GM19328 (cell line): Measurements from ENCODE around the gene ARHGEF5.
A peak's percentile ranks its signal among the peaks of the same experiment; 100 is the strongest.

Experiments used
- ATAC-seq: cut with Tn5 transposase; IDR thresholded peaks from one replicate; pipeline ENCODE4 v1.9.1; 2021; ENCODE audit warnings: mild to moderate bottlenecking, moderate library complexity; ENCODE audit not compliant: unreplicated experiment

The ARHGEF5 gene

DNA sequence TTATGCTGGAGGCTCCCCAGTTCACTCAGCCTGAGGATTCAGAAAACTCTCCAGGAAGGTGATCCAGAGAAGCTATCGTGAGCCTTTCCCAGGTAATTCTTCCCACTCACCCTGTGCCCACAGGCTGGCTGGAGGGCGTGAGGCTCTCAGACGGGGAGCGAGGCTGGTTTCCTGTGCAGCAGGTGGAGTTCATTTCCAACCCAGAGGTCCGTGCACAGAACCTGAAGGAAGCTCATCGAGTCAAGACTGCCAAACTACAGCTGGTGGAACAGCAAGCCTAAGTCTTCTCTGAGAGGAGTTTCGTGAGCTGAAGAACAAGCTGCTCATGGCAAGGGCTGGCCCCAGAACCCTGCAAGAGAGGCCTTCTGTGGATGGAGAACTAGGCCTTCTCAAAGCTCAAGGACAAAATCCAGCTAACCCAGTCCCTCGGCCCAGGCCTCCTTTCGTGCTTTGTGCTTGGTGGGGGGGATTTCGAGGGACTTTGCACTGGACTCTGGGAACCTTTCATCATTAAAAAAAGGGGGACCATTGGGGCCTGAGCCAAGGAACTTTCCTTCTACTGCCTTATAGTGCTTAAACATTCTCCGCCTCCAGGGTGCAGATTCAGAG is 24.7 kb downstream of the ARHGEF5 start:
- no peak for ATAC-seq

DNA sequence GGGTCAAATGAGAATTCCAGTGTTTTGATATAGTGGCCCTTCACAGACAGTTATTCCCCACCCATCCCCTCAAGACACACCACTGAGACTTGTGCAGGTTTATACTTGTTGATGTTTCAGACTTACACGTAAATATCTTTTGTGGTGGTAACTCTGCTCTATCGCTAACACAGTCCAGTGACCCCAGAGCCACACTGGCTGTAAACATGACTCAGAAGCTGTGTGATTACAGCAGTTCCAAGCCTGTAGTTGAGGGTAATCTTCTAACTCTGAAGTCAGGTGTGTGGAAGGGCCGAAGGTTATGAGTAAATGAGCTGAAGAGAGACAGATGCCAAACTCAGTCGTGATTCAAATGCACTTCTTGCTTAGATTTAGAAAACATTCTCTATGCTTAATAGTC is 28.9 kb downstream of the ARHGEF5 start:
- ATAC-seq = peak; percentile 73

DNA sequence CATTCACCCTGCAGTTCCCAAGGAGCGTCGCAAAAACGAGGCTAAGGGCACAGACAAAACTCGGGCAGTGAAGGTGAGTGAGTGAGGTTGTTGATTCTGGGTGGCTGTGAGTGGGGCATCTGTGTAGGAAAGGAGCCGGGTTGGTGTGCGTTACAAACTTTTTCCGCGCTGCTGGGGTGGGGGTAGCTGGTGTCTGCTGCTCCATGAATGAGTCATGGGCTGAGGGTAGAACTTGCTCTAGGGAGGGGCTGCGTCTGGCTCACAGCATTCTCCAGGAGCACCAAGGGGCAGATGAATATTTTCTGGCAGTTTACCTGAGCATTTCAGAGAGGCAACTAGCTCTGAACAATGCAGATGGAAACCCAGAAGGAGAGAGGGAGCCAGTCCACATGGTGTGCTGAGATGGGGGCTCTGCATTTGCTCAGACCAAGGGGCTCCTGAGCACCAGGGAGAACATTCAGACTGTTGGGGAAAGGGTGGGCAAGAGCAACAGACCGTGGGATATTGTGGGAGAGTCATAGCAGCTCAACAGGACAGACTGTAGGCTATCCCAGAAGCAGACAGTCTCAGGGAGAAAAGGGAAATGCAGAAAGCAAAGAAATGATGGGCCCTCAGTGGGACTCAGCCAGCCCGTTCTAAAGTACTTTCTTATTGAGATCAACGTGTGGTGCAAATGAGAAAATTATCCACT is 29.5 kb downstream of the ARHGEF5 start:
- ATAC-seq = no peak

- no peak for ATAC-seq
Measured at GRCh38 chr7:144386741-144387140, 31.5 kb downstream of the ARHGEF5 start.

DNA sequence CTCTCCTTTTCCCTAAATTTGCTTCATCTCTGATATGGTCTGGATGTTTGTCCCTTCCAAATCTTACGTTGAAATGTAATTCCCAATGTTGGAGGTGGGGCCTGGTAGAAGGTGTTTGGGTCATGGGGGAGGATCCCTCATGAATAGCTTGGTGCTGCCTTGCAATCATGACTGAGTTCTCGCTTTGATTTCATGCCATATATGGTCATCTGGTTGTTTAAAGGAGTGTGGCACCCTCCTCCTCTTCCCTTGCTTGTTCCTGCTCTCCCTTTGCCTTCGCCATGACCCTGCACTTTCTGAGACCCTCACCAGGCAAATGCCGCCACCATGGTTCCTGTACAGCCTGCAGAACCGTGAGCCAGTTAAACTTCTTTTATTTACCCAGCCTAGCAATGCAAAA is 33.7 kb downstream of the ARHGEF5 start:
- ATAC-seq = no peak

- ATAC-seq = no peak
Measured at GRCh38 chr7:144390481-144390880, 35.3 kb downstream of the ARHGEF5 start.

GRCh38 chr7:144391014-144391413 is 35.8 kb downstream of the ARHGEF5 start:
- no peak for ATAC-seq

DNA sequence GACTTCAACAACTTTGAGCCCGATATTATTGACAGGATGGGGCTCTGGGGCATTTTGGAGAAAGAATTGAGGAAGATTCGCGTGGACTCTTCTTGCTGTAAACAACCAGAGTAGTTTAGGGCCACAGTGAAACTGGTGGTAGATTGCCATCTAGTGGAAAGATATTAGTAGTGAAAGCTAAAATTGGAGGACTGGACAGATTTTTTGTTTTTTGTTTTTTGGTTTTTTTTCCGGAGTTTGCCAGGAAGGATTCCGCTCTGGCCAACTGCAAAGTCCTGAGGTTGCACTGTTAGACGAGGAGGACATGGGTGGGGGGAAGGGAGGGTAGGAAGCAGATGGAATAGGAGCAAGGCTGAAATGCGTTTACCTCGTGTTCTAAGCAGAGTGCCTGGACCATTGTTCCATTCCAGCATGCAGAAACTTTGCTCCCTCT is 36.6 kb downstream of the ARHGEF5 start:
- no peak for ATAC-seq

GRCh38 chr7:144397086-144397485 is 41.9 kb downstream of the ARHGEF5 start:
- ATAC-seq = no peak

- ATAC-seq = no peak
Measured at GRCh38 chr7:144398291-144398690, 43.1 kb downstream of the ARHGEF5 start.

DNA sequence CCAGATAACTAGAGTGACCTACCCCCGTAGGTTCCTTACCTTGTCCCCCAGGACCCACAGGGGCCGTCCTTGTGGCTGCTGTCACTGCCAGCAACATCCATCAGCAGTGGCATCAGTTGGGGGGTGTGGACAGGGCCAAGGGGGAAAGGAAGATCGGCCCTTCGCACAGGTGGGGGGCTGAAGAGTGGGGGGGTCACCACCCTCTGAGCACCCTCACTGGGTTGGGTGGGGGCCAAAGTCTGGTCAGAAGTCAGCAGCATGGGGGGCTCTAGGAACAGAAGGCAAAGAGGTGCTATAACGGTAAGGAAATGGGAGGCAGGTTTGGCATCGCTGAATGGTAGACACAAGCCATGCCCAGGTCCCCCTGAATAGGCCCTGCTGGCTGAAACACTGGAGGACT is 43.7 kb downstream of the ARHGEF5 start:
- ATAC-seq = no peak

GRCh38 chr7:144399946-144400345 is 44.7 kb downstream of the ARHGEF5 start:
- ATAC-seq = no peak

DNA sequence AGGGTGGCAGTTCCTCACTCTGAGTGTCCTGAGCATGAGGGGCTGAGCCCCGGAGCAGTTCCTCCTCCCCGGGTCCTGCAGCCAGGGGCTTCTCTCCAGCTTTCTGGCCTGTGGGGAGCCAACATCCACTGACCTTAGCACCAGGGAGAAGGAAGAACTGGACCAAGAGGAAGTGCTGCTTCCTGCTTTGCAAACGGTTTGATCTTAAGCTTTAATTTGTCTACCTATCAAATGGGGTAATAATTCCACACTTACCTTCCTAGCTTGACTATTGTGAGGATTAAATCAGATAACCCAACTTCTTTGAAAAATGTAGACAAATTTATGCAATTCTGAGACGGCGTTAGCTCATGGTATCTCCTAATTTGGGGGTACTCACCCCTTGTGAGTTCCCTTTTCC is 46.3 kb downstream of the ARHGEF5 start:
- ATAC-seq = no peak

DNA sequence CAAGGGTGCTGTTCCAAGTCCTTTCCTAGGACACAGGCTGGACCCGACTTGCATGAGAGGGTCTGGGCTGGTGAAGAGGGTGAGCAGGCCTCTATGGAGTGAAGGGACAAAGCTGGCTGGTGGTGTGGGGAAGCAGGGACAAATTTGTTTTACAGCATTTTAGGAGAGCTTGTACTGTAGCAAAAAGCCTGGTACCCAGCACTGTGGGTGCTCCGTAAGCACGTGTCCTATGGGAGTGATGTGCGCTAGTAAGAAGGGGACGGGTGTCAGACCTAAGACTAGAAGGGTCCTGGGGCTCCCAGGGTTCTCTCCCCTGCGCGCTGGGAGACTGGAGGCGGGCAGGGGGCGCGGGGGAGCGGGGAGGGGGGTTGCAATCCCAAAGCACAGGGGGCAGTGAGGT is 47.9 kb downstream of the ARHGEF5 start:
- no peak for ATAC-seq

DNA sequence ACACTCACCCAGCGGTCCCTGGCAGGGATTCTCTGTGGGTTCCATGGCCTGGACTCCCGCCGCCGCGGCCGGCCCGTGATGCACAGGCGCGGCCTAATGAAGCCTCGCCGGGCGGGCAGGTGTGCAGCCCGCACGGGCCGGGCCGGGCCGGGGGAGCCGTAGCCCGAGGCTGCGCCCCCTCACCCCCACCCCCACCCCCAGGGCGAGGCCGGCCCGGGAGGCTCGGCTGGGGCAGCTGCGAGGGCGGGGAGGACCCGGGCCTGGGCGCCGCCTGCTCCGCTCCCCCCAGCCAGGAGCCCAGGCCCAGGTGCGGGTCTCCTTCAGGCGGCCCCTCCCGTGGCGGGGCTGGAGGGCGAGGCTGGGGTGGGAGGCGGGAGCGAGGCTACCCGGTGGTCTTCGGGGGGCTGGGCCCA is 48.5 kb downstream of the ARHGEF5 start, which contains the start of gene NOBOX:
NOBOX (minus strand) TSS at position 45 of the 413 bp plus-strand sequence.
- no peak for ATAC-seq

DNA sequence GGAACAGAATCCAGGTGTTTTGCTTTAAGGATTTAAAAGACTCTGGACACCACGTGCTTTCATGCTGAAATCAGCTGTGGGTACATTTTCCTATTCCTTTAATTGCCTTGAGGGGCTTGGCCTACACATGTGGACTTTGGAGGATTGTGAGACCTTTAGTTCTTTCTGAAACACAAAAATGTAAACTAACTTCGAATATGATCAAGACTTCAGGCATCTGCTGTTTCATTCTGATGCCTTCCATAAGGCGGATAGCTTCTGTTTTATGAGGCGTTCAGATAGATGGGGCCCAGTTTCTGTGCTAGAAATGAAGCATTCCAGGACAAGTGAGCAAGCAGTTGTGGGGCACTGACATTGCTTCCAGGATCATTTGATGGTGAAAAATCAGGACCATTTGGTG is 49.7 kb downstream of the ARHGEF5 start:
- ATAC-seq = no peak

DNA sequence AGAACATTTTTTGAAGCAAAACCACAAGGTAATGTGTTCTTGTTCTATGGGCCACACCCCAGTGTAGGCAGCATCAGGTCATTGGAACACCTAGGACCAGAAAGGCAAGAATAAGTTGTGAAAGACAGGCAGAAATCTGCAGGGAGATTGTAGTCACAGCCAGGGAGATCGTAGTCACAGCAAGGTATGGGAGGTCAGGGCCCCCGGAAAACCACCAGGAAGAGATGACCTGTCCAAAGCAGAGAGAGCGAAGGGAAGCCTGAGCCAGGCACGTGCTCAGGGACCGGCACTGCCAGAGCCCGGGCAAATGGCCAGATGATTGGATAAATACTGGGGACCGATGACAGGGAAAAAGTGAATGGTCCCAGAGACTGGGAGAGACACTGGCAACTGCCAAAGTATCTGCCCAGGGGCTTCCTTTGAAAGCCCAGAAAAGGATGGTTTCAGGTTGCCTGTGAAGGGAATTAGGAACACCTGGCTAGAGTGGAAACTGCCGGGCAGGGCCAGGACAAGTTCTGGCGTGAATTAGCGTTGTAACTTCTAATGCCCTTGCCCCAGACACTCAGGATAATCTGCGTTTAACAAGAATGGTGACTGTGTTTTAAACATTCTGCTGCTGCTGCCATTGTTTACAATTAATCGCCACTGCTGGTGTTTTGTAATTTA is 52.2 kb downstream of the ARHGEF5 start:
- no peak for ATAC-seq

DNA sequence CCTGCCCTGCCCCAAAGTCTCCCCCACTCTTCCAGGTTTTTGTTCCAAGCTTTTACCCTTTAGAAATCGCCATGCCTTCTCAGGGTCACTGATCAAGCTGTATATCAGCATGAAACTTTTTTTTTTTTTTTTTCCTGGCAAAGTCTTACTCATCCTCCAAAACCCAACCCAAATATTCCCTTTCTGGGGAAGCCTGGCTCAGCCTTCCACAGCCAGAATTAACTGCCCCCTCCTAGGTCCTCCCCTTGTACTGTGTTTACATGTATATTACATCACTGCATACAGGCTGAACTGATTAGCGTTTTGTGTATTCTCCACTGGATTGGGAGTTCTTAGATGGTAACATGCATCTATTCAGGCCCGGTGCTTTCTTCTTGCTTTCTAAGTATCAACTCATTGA is 52.9 kb downstream of the ARHGEF5 start:
- no peak for ATAC-seq

- no peak for ATAC-seq
Measured at GRCh38 chr7:144410441-144410840, 55.2 kb downstream of the ARHGEF5 start.

DNA sequence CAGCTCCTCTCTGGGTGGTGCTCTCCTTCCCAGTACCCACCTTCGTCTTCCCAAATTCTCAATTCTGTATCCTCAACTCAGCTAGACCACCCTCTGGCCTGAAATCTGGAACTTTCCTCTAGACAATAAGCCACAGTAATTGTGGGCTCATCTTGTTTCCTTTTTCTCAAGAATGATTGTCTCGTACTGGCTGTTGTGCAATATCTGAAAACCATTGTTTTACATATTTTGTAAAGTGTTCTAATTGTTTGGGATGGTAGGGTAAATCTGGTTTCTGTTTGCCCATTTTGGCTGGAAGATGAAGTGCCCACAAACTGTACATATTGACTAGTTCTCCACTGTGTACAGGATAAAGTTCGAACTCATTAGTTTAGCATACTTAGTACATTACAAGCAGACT is 59.6 kb downstream of the ARHGEF5 start:
- no peak for ATAC-seq

GRCh38 chr7:144415858-144416257 is 60.7 kb downstream of the ARHGEF5 start:
- ATAC-seq = no peak

DNA sequence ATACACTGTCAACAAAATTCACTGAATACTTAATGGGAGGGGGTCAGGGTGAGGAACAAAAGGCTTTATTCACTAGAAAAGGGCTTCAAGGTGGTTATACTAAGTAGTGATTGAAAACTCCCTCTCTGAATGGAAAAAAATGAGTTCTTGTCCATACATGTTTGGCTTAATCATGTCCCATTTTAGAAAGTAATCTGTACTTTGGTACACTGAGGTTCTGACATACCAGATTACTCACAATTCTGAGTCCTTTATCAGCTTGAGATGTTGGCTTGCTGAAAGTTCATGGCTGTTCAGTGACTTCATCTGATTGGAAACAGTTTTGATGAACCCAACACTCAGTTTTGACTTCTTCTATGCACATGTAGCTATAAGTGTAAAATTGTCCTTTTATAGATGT is 61.1 kb downstream of the ARHGEF5 start:
- ATAC-seq = no peak
